T-cell (primary cell): Measurements from ENCODE around the gene KRT28. TPM values are rescaled to one million over a fixed set of nuclear protein-coding genes. Genes with fewer than 3 reads are reported as not detected.
A peak's percentile ranks its signal among the peaks of the same experiment; 100 is the strongest.

Source experiments
- ATAC-seq, 4 experiments: fragments of 200-7000 bp in 3 of 4; fragments of 150-1000 bp in 1 of 4; cut with Tn5 transposase; replicated peaks in 1 of 4; 1 replicate in 3 of 4; 2 replicates in 1 of 4; pipeline ENCODE4 v1.10.0; 2021; ENCODE audit warnings: moderate library complexity in 3 of 4, mild to moderate bottlenecking in 2 of 4, moderate number of reproducible peaks in 1 of 4
- CTCF ChIA-PET, 2 donors: fragments of 300-600 bp; sonication (Branson Sonifier 250); formaldehyde crosslinking; loops; one replicate each; lab custom pipeline; 2022; ENCODE audit warnings: antibody characterized with exemption in 2 of 2; lab: Charles Lee
- POLR2A ChIA-PET, 2 donors: fragments of 300-600 bp; sonication (Branson Sonifier 250); formaldehyde crosslinking; loops; one replicate each; lab custom pipeline; 2022; ENCODE audit warnings: antibody characterized with exemption in 2 of 2; lab: Charles Lee
- DNase-seq, 35 experiments: peaks; one replicate each; pipeline versions ENCODE4 v3.0.0 to v3.0.0-alpha.2; 2013 to 2023
- H3K27ac ChIP-seq: one replicate; pipeline ENCODE4 v1.5.1; 2013; ENCODE audit warnings: low read length
- H3K27me3 ChIP-seq, 2 experiments: replicated peaks in 1 of 2; 1 replicate in 1 of 2; 2 replicates in 1 of 2; pipeline versions ENCODE4 v1.6.1 to v1.7.0; 2013; ENCODE audit warnings: low read length in 1 of 2, mixed read lengths in 1 of 2; ENCODE audit not compliant: control insufficient read depth in 2 of 2, insufficient read depth in 2 of 2; ENCODE audit errors: extremely low read depth in 1 of 2
- H3K36me3 ChIP-seq, 2 donors: 1 replicate in 1 of 2; 2 replicates in 1 of 2; pipeline versions ENCODE4 v1.6.1 to v1.7.0; 2013; ENCODE audit warnings: low read length in 1 of 2; ENCODE audit not compliant: control insufficient read depth in 2 of 2, insufficient read depth in 1 of 2; ENCODE audit errors: extremely low read depth in 1 of 2
- H3K4me1 ChIP-seq, 2 experiments: 1 replicate in 1 of 2; 2 replicates in 1 of 2; pipeline versions ENCODE4 v1.6.1 to v1.7.0; 2013; ENCODE audit warnings: low read length in 2 of 2, mixed read lengths in 1 of 2; ENCODE audit not compliant: insufficient read depth in 2 of 2, control insufficient read depth in 1 of 2; ENCODE audit errors: extremely low read depth in 1 of 2
- H3K4me3 ChIP-seq, 2 donors: 1 replicate in 1 of 2; 2 replicates in 1 of 2; pipeline versions ENCODE4 v1.5.1 to v1.7.0; 2013; ENCODE audit warnings: mild to moderate bottlenecking in 2 of 2, low read length in 1 of 2, moderate library complexity in 1 of 2; ENCODE audit not compliant: control insufficient read depth in 1 of 2; ENCODE audit errors: extremely low read depth in 1 of 2
- H3K9me3 ChIP-seq: 2 replicates; pipeline ENCODE4 v1.7.0; 2013
- H3K27ac Mint-ChIP-seq, 2 donors: one replicate each; pipeline ENCODE4 v1.8.0; 2020 to 2021; ENCODE audit warnings: mild to moderate bottlenecking in 2 of 2, mixed read lengths in 2 of 2
- H3K27me3 Mint-ChIP-seq, 2 donors: one replicate each; pipeline ENCODE4 v1.8.0; 2021 to 2022; ENCODE audit warnings: mixed read lengths in 2 of 2
- H3K36me3 Mint-ChIP-seq: one replicate; pipeline ENCODE4 v1.8.0; 2021; ENCODE audit warnings: mixed read lengths
- H3K4me1 Mint-ChIP-seq, 3 donors: one replicate each; pipeline ENCODE4 v1.8.0; 2020 to 2022; ENCODE audit warnings: mixed read lengths in 3 of 3, mild to moderate bottlenecking in 1 of 3
- H3K4me3 Mint-ChIP-seq, 3 donors: one replicate each; pipeline ENCODE4 v1.8.0; 2020 to 2022; ENCODE audit warnings: mild to moderate bottlenecking in 3 of 3, mixed read lengths in 3 of 3, moderate library complexity in 3 of 3
- H3K9me3 Mint-ChIP-seq, 3 donors: one replicate each; pipeline ENCODE4 v1.8.0; 2020 to 2022; ENCODE audit warnings: mixed read lengths in 3 of 3
- WGBS: methylation state at CpG from one replicate; pipeline ENCODE4 v1.1.5; 2013; ENCODE audit warnings: missing lambda C conversion rate; ENCODE audit not compliant: insufficient coverage; 5-methylcytosine and 5-hydroxymethylcytosine counted together
- total RNA-seq, 35 experiments: library from RNA in 6 of 35; stranded (reverse) in 6 of 35; fragments of 120-200 nt in 1 of 35; gene quantifications; one replicate each; pipeline versions ENCODE4 v1.2.1 to v1.2.4 and lab custom pipeline; 2013 to 2026

KRT28 gene
- total RNA-seq, 5 donors from 2014 or later (not counting 1 experiment from before 2014, with no cell fraction given), result not detected

- no peak overlapping the region for H3K4me3 ChIP-seq
- DNase-seq, result no peak
- Mint-ChIP-seq H3K36me3 (no peaks in the 10 kb centered on the region), H3K4me3 (no peak overlapping the region), H3K27me3 (peaks cover 71 to 86% of the 10 kb centered on the region in 2 donors), H3K27ac (no peak overlapping the region), H3K9me3 (no peaks in the 10 kb centered on the region), H3K4me1 (no peaks in the 10 kb centered on the region)
- CTCF ChIA-PET, result interaction anchor here in 1 of 2 donors (0.9 kb wide), 1 partner anchor 9 kb away, joined by 3 read pairs; no protein-coding TSS in a partner anchor
- no CpG with 5 or more reads among the region's 2 CpGs for WGBS
- peaks cover 4 to 17% of the 10 kb centered on the region in 2 experiments for H3K27me3 ChIP-seq
- no peak overlapping the region for H3K27ac ChIP-seq
- no peak for ATAC-seq
- H3K36me3 ChIP-seq, result no peaks in the 10 kb centered on the region
- no peaks in the 10 kb centered on the region for H3K9me3 ChIP-seq
- POLR2A ChIA-PET, result interaction anchor here (0.5 to 0.6 kb wide), 2 partner anchors 493 to 897 kb away, joined by 5 to 10 read pairs; no protein-coding TSS in a partner anchor
- H3K4me1 ChIP-seq, result no peaks in the 10 kb centered on the region
Measured at GRCh38 chr17:40809721-40810421, 10.1 kb upstream of the KRT28 start.

GRCh38 chr17:40806131-40806530 lies 6.4 kb upstream of the KRT28 start:
- whole genome bisulfite sequencing, result no CpG with 5 or more reads among the region's 3 CpGs
- ChIA-PET CTCF (interaction anchor here in 1 of 2 donors (1.6 to 1.7 kb wide), 2 partner anchors 843 to 857 kb away, joined by 4 to 5 read pairs; no protein-coding TSS in a partner anchor), POLR2A (no interaction called here)
- H3K4me1 Mint-ChIP-seq, result peaks cover 3 to 5% (median 4%) of the 10 kb centered on the region in 3 donors
- H3K36me3 Mint-ChIP-seq, result no peaks in the 10 kb centered on the region
- Histone ChIP-seq H3K4me3 (no peak overlapping the region), H3K9me3 (no peaks in the 10 kb centered on the region), H3K4me1 (peaks cover 0 to 5% of the 10 kb centered on the region in 2 experiments), H3K27me3 (peaks cover 5 to 18% of the 10 kb centered on the region in 2 experiments), H3K36me3 (no peaks in the 10 kb centered on the region), H3K27ac (no peak overlapping the region)
- no peak for DNase-seq
- ATAC-seq, result no peak
- H3K27me3 Mint-ChIP-seq, result peaks cover 49 to 62% of the 10 kb centered on the region in 2 donors
- no peaks in the 10 kb centered on the region for H3K9me3 Mint-ChIP-seq
- H3K4me3 Mint-ChIP-seq, result no peak overlapping the region
- H3K27ac Mint-ChIP-seq, result no peak overlapping the region

GRCh38 chr17:40803617-40804082 lies 3.9 kb upstream of the KRT28 start:
- POLR2A ChIA-PET, result no interaction called here
- Mint-ChIP-seq H3K9me3 (no peaks in the 10 kb centered on the region), H3K36me3 (no peaks in the 10 kb centered on the region), H3K4me3 (no peak overlapping the region), H3K4me1 (peaks cover 3 to 5% (median 4%) of the 10 kb centered on the region in 3 donors), H3K27ac (no peak overlapping the region), H3K27me3 (peaks cover 38 to 51% of the 10 kb centered on the region in 2 donors)
- peaks cover 5 to 22% of the 10 kb centered on the region in 2 experiments for H3K27me3 ChIP-seq
- no peaks in the 10 kb centered on the region for H3K9me3 ChIP-seq
- H3K36me3 ChIP-seq, result no peaks in the 10 kb centered on the region
- H3K27ac ChIP-seq, result no peak overlapping the region
- no peak overlapping the region for H3K4me3 ChIP-seq
- DNase-seq, result peak; percentile 34 to 82 (median 63)
- peaks cover 0 to 5% of the 10 kb centered on the region in 2 experiments for H3K4me1 ChIP-seq
- peak; percentile 80 to 92 (median 87) for ATAC-seq
- CTCF ChIA-PET, result interaction anchor here (0.5 to 1.8 kb wide), 3 partner anchors 75 to 861 kb away, joined by 4 to 7 read pairs (median 4); no protein-coding TSS in a partner anchor
- 0% methylated on average over 2 of the region's 13 CpGs for WGBS

GRCh38 chr17:40801157-40801556 lies 1.4 kb upstream of the KRT28 start:
- Mint-ChIP-seq H3K4me3 (no peak overlapping the region), H3K9me3 (no peaks in the 10 kb centered on the region), H3K27me3 (peaks cover 31 to 47% of the 10 kb centered on the region in 2 donors), H3K36me3 (no peaks in the 10 kb centered on the region), H3K27ac (no peak overlapping the region), H3K4me1 (peaks cover 3 to 5% (median 4%) of the 10 kb centered on the region in 3 donors)
- Histone ChIP-seq H3K9me3 (no peaks in the 10 kb centered on the region), H3K36me3 (no peaks in the 10 kb centered on the region), H3K27me3 (peaks cover 2 to 28% of the 10 kb centered on the region in 2 experiments), H3K27ac (no peak overlapping the region), H3K4me3 (no peak overlapping the region), H3K4me1 (peaks cover 0 to 5% of the 10 kb centered on the region in 2 experiments)
- CTCF ChIA-PET, result interaction anchor here in 1 of 2 donors (0.9 kb wide), 1 partner anchor 15 kb away, joined by 3 read pairs; no protein-coding TSS in a partner anchor
- ATAC-seq, result no peak
- POLR2A ChIA-PET, result no interaction called here
- DNase-seq, result no peak
- WGBS, result 86% methylated on average over 2 of the region's 2 CpGs

- H3K4me3 ChIP-seq, result no peak overlapping the region
- ATAC-seq (no peak), DNase-seq (no peak)
- Mint-ChIP-seq H3K36me3 (no peaks in the 10 kb centered on the region), H3K4me3 (no peak overlapping the region), H3K27me3 (peaks cover 32 to 47% of the 10 kb centered on the region in 2 donors), H3K27ac (no peak overlapping the region), H3K4me1 (peaks cover 3 to 5% (median 4%) of the 10 kb centered on the region in 3 donors), H3K9me3 (no peaks in the 10 kb centered on the region)
- CTCF ChIA-PET, result no interaction called here
- H3K9me3 ChIP-seq, result no peaks in the 10 kb centered on the region
- H3K27me3 ChIP-seq, result peaks cover 2 to 28% of the 10 kb centered on the region in 2 experiments
- no peak overlapping the region for H3K27ac ChIP-seq
- H3K4me1 ChIP-seq, result peaks cover 0 to 5% of the 10 kb centered on the region in 2 experiments
- POLR2A ChIA-PET, result no interaction called here
- WGBS, result 67% methylated on average over 1 of the region's 1 CpG
- no peaks in the 10 kb centered on the region for H3K36me3 ChIP-seq
Measured at GRCh38 chr17:40800381-40800780, 622 bp upstream of the KRT28 start.

GRCh38 chr17:40796846-40797245 lies 2.9 kb downstream of the KRT28 start:
- H3K27me3 ChIP-seq, result peaks cover 0 to 29% of the 10 kb centered on the region in 2 experiments
- H3K9me3 Mint-ChIP-seq, result no peaks in the 10 kb centered on the region
- 72% methylated on average over 20 of the region's 27 CpGs for WGBS
- H3K36me3 Mint-ChIP-seq, result no peaks in the 10 kb centered on the region
- POLR2A ChIA-PET, result no interaction called here
- no peak overlapping the region for H3K4me3 ChIP-seq
- H3K27ac ChIP-seq, result no peak overlapping the region
- no peaks in the 10 kb centered on the region for H3K9me3 ChIP-seq
- CTCF ChIA-PET, result interaction anchor here in 1 of 2 donors (0.6 kb wide), 1 partner anchor 64 kb away, joined by 5 read pairs; no protein-coding TSS in a partner anchor
- H3K4me1 Mint-ChIP-seq, result no peaks in the 10 kb centered on the region
- no peaks in the 10 kb centered on the region for H3K36me3 ChIP-seq
- no peak overlapping the region for H3K4me3 Mint-ChIP-seq
- no peaks in the 10 kb centered on the region for H3K4me1 ChIP-seq
- DNase-seq (no peak), ATAC-seq (no peak)
- H3K27me3 Mint-ChIP-seq, result peaks cover 34 to 50% of the 10 kb centered on the region in 2 donors
- no peak overlapping the region for H3K27ac Mint-ChIP-seq
